Duodenal mucosa (tissue), 2 donors: Measurements from ENCODE around the gene VSIG10L.

Experiments
- H3K27ac ChIP-seq: one replicate; pipeline ENCODE4 v1.7.0; 2013; ENCODE audit warnings: low read depth, low read length
- H3K27me3 ChIP-seq, 2 donors: one replicate each; pipeline ENCODE4 v1.7.0; 2013; ENCODE audit warnings: low read length in 2 of 2, control low read depth in 1 of 2; ENCODE audit not compliant: insufficient read depth in 2 of 2, control insufficient read depth in 1 of 2
- H3K36me3 ChIP-seq, 2 donors: one replicate each; pipeline ENCODE4 v1.7.0; 2013; ENCODE audit warnings: low read length in 2 of 2, control low read depth in 1 of 2; ENCODE audit not compliant: insufficient read depth in 2 of 2, control insufficient read depth in 1 of 2
- H3K4me1 ChIP-seq, 2 donors: one replicate each; pipeline ENCODE4 v1.7.0; 2013; ENCODE audit warnings: low read length in 2 of 2, control low read depth in 1 of 2; ENCODE audit not compliant: insufficient read depth in 2 of 2, control insufficient read depth in 1 of 2
- H3K4me3 ChIP-seq, 2 donors: one replicate each; pipeline ENCODE4 v1.7.0; 2013; ENCODE audit warnings: low read length in 2 of 2, low read depth in 1 of 2
- H3K9ac ChIP-seq, 2 donors: one replicate each; pipeline ENCODE4 v1.7.0; 2013; ENCODE audit warnings: low read length in 2 of 2, low read depth in 1 of 2
- H3K9me3 ChIP-seq, 2 donors: one replicate each; pipeline ENCODE4 v1.7.0; 2013; ENCODE audit warnings: low read length in 2 of 2, control low read depth in 1 of 2; ENCODE audit not compliant: control insufficient read depth in 1 of 2

VSIG10L gene

DNA sequence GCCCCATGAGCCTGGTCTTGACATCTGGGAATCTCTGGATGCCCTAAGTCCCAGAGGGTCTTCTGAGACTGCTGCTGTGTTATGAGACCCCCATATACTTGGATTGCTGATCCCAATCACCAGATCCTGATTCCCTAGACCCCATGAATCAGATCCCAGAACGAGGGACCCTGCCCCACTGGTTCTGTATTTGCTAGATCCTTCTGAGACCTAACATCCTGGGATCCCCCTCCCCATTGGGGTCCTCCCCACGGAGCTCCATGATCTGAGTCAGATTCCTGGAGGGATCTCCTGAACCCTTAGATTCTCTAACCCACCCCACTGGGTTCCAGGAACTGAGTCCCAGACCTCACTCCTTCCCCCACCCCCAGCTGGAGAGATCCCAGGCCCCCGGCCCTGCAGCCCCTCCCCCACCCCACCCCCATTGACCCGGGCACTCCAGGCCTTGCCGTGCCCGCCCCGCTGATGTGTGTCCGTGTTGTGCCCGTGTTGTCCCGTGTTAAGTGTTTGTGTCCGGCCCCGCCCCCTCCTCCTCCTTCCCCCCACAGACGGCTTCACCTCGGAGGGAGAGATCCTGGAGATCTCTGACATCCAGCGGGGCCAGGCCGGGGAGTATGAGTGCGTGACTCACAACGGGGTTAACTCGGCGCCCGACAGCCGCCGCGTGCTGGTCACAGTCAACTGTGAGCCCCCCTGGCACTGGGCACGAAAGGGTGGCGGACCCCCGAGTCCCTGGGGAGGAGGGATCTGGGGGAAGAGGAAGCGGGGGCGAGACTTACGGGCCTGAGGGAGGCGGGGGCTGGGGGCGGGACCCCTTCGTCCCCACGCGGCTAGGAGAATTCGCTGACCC is 15.5 kb downstream of the VSIG10L start:
- Histone ChIP-seq H3K9ac (no peak overlapping the region), H3K27ac (no peak overlapping the region), H3K27me3 (peaks cover 7 to 18% of the 10 kb centered on the region in 2 donors), H3K9me3 (no peaks in the 10 kb centered on the region), H3K4me1 (no peaks in the 10 kb centered on the region), H3K36me3 (no peaks in the 10 kb centered on the region), H3K4me3 (no peak overlapping the region)

DNA sequence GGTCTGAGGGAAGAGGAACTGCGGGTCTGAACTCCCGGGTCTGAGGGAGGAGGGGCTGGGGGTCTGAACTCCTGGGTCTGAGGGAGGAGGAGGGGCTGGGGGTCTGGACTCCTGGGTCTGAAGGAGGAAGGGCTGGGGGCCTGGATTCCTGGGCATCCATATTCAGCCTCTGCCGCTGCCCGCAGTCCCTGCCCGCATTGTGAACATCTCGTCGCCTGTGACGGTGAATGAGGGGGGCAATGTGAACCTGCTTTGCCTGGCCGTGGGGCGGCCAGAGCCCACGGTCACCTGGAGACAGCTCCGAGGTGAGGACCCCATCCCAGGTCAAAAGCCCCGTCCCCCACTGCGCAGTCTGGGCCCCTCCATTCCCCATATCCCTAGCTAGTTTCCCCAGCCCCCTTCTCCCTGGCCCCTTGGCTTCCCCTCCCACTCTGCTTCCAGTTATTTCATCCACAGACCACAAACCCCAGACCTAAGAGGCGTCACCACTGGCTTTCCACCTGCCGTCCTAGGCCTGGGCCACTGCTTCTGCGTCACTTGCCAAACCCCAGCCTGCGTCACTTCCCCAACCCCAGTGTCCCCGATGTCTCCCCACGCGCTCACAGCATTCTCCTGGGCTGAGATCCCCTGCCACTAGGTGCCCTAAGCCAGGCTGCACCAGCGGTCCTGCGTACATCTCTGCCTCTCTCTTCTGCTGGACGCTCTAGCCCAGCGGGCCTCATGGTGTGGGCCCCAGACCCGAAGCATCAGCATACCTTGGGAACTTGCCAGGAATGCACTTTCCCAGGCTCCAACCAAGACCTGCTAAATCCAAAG is 16.6 kb downstream of the VSIG10L start:
- no peak overlapping the region for H3K9ac ChIP-seq
- no peak overlapping the region for H3K4me3 ChIP-seq
- H3K27me3 ChIP-seq, result peaks cover 7 to 18% of the 10 kb centered on the region in 2 donors
- no peaks in the 10 kb centered on the region for H3K36me3 ChIP-seq
- H3K4me1 ChIP-seq, result no peaks in the 10 kb centered on the region
- H3K9me3 ChIP-seq, result no peaks in the 10 kb centered on the region
- H3K27ac ChIP-seq, result no peak overlapping the region

DNA sequence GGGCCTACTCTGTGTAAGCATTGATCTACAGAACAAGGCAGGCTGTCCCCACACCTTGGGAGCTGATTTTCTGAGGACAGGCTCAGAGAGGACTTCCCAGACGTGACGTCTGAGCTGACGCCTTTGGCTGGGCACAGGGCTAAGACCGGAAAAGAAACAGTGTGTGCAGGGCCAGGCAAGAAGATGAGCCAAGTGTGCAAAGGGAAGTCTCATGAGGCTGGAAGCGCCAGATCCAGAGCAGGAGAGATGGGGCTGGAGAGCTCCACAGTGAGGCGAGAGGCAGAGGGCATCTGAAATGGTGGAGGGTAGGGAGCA is 17.8 kb downstream of the VSIG10L start:
- no peak overlapping the region for H3K4me3 ChIP-seq
- no peaks in the 10 kb centered on the region for H3K36me3 ChIP-seq
- H3K9ac ChIP-seq, result no peak overlapping the region
- no peak overlapping the region for H3K27ac ChIP-seq
- peaks cover 7 to 18% of the 10 kb centered on the region in 2 donors for H3K27me3 ChIP-seq
- H3K4me1 ChIP-seq, result no peaks in the 10 kb centered on the region
- H3K9me3 ChIP-seq, result no peaks in the 10 kb centered on the region

DNA sequence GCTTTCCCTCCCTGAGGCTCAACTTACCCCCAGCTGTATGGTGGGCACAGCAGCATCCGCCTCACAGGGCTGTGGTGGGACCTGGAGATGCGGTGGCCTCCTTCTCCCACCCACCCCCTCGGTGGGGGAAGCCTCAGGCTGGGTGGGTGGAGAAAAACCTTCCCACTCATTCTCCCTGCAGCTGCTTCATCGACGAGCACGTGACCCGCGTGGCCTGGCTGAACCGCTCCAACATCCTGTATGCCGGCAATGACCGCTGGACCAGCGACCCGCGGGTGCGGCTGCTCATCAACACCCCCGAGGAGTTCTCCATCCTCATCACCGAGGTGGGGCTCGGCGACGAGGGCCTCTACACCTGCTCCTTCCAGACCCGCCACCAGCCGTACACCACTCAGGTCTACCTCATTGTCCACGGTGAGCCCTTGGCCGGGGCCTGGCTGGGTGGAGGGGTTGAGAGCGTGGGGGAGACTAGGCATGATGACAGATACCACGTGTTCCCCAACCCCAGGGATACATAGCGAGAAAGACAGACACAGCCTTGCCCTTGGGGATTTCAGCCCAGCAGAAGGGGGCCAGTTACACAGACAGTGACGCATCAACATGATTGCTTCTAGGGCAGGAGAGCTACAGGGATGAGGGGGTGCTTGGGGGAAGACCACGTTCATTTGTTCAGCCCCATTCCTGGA is 18.3 kb downstream of the VSIG10L start:
- Histone ChIP-seq H3K9me3 (no peaks in the 10 kb centered on the region), H3K27ac (no peak overlapping the region), H3K4me1 (no peaks in the 10 kb centered on the region), H3K36me3 (no peaks in the 10 kb centered on the region), H3K4me3 (no peak overlapping the region), H3K27me3 (peaks cover 7 to 18% of the 10 kb centered on the region in 2 donors), H3K9ac (no peak overlapping the region)

DNA sequence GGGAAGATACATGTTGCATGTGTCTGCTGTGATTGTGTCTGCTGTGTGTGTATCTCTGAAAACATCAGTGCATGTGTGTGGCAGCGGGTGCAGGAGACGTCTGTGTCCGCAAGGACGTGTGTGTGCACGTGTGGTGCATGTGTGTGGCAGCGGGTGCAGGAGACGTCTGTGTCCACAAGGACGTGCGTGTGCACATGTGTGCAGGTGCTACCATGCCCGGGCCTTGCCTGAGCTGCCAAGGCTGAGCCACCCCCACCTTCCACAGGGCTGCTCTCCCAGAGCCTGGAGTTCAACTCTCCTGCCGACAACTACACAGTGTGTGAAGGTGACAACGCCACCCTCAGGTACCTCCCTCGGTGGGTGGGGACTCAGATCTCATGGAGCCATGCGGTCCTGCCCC is 20.1 kb downstream of the VSIG10L start:
- no peaks in the 10 kb centered on the region for H3K36me3 ChIP-seq
- no peak overlapping the region for H3K27ac ChIP-seq
- H3K27me3 ChIP-seq, result peaks cover 0 to 10% of the 10 kb centered on the region in 2 donors
- H3K4me3 ChIP-seq, result no peak overlapping the region
- no peaks in the 10 kb centered on the region for H3K9me3 ChIP-seq
- H3K9ac ChIP-seq, result no peak overlapping the region
- no peaks in the 10 kb centered on the region for H3K4me1 ChIP-seq

DNA sequence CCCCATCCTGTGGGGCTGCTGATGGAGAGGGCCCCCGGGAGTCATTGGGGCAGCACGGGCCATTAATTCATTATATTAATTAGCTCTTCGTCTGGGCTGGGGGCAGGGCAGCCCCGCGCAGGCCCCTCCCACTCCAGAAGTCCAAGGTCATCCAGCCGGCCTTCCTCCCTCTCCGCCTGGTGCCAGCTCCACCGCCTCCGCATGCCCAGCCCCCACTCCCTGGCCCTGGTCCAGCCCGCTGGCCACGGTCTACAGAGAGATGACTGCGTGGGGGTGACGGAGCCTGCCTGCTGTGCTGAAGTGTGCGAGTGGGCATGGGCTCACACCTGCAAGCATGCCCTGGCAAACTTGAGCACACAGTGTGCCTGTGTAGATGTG is 21.7 kb downstream of the VSIG10L start:
- no peaks in the 10 kb centered on the region for H3K9me3 ChIP-seq

DNA sequence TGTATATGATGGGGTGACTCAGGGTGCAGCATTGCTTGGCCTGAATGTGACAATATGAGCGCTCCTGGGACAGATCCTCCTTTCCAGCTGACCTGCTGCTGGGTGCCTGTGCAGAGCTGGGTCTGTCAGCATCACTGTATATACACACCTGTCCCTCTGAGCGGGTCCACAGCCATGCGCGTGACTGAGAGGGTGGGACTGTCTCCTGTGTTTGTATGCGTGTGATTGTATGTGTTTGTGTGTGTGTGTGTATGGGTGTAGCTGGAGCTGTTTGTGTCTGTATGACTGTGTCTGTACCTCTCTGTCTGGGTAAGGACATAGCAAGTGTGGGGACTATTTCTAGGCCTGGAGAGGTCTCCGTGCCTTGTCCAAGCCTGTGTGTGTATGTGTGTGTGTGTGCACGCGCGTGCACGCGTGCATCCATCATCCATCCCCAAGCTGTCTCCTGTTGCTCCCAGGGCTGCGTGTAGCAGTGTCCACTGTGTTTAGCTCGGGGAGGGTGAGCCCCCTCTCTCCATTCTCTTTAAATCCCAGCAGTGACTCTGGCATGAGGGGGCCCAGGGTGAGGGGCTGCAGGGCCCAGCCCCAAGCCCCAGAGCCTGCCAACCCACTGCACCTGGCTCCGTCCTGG is 22.2 kb downstream of the VSIG10L start:
- H3K4me3 ChIP-seq, result no peak overlapping the region
- no peaks in the 10 kb centered on the region for H3K4me1 ChIP-seq
- no peaks in the 10 kb centered on the region for H3K27me3 ChIP-seq
- no peaks in the 10 kb centered on the region for H3K36me3 ChIP-seq
- H3K9me3 ChIP-seq, result no peaks in the 10 kb centered on the region
- no peak overlapping the region for H3K27ac ChIP-seq
- H3K9ac ChIP-seq, result no peak overlapping the region

More for the DNA sequence above, 21.7 kb downstream of the VSIG10L start:
- Histone ChIP-seq H3K27me3 (no peaks in the 10 kb centered on the region), H3K4me3 (no peak overlapping the region), H3K36me3 (no peaks in the 10 kb centered on the region), H3K4me1 (no peaks in the 10 kb centered on the region), H3K27ac (no peak overlapping the region), H3K9ac (no peak overlapping the region)

DNA sequence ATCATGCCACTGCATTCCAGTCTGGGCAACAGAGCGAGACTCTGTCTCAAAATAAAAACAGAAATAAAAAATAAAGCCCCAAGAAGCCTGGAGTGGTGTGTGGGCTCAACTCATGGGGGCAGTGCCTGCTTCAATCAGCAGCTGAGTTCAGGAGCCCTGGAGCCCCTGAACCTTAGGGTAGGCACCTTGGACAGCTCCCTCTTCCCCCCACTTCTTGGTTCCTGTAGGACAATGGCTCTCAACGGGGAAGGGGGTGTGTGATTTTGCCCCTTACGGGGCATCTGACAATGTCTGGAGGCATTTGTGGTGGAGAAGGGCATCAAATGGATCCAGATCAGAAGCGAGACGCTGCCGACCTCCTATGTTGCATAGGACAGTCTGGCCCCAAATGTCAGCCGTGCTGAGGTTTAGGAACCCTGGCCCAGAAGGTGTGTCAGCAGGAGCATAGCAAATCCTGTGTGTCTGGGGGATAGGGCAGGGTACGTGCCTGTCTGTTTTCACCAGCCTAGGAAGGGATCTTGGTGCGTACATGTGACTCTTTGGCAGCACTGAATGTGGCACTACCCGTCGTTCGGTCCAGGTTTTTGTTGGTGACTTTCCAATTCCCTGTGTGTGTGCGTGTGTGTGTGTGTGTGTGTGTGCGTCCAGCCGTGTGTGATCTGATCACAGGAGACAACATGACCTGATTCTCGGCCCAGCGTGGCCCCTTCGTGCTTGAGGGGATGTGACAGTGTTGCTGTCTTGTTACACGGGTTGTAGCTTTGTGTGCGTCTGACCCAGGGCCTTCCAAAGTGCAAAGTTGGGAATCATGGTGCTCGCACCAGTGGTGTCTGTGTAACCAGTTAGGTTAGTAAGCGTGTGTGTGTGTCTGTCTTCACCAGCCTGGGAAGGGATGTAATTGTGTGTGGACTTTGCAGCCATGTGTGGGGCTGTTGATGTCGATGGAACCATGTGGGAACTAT is 23.0 kb downstream of the VSIG10L start:
- Histone ChIP-seq H3K9ac (no peak overlapping the region), H3K27ac (no peak overlapping the region), H3K27me3 (no peaks in the 10 kb centered on the region), H3K9me3 (no peaks in the 10 kb centered on the region), H3K36me3 (no peaks in the 10 kb centered on the region), H3K4me1 (no peaks in the 10 kb centered on the region), H3K4me3 (no peak overlapping the region)

DNA sequence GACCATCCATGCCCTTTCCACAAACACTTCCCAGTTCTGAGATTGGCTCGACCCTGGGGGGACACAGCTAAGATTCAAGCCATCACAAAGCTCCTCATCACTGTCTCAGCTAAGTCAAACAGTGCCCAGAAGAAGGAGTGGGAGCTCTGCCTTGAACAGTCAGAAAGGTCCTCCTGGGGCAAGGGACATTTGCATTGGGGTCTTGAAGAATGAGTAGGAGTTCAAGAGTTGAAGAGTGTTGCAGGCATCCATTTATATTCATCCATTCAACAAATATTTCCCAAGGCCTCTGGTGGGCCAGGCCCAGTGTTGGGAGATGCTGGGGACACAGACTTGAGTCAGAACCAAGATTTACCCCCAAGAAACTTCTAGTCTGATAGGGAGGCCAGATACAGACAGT is 24.0 kb downstream of the VSIG10L start:
- H3K9ac ChIP-seq, result no peak overlapping the region
- no peaks in the 10 kb centered on the region for H3K27me3 ChIP-seq
- H3K36me3 ChIP-seq, result no peaks in the 10 kb centered on the region
- H3K4me1 ChIP-seq, result no peaks in the 10 kb centered on the region
- H3K27ac ChIP-seq, result no peak overlapping the region
- no peak overlapping the region for H3K4me3 ChIP-seq
- no peaks in the 10 kb centered on the region for H3K9me3 ChIP-seq
